Naive B cell (primary cell): ENCODE data around the gene PET100. TPM values are rescaled to one million over a fixed set of nuclear protein-coding genes. Genes with fewer than 3 reads are reported as not detected.

Experiments
- ATAC-seq, 2 donors: fragments of 150-1000 bp; cut with Tn5 transposase; 2 replicates each; pipeline ENCODE4 v1.10.0; 2021; ENCODE audit warnings: low read depth in 2 of 2, mild to moderate bottlenecking in 2 of 2, moderate library complexity in 2 of 2
- DNase-seq: peaks from one replicate; pipeline ENCODE4 v3.0.0; 2022
- H3K27ac Mint-ChIP-seq, 6 donors: one replicate each; pipeline ENCODE4 v1.8.0; 2020 to 2022; ENCODE audit warnings: mild to moderate bottlenecking in 6 of 6, mixed read lengths in 6 of 6, moderate library complexity in 5 of 6, inconsistent platforms in 2 of 6
- H3K27me3 Mint-ChIP-seq, 3 donors: one replicate each; pipeline ENCODE4 v1.8.0; 2021 to 2022; ENCODE audit warnings: mixed read lengths in 3 of 3, mild to moderate bottlenecking in 1 of 3
- H3K36me3 Mint-ChIP-seq, 2 donors: one replicate each; pipeline ENCODE4 v1.8.0; 2020 to 2022; ENCODE audit warnings: mixed read lengths in 2 of 2, inconsistent platforms in 1 of 2, mild to moderate bottlenecking in 1 of 2
- H3K4me1 Mint-ChIP-seq, 3 donors: one replicate each; pipeline ENCODE4 v1.8.0; 2020 to 2022; ENCODE audit warnings: mixed read lengths in 3 of 3, inconsistent platforms in 1 of 3, mild to moderate bottlenecking in 1 of 3, moderate library complexity in 1 of 3
- H3K4me3 Mint-ChIP-seq, 8 donors: one replicate each; pipeline ENCODE4 v1.8.0; 2020 to 2022; ENCODE audit warnings: mild to moderate bottlenecking in 8 of 8, mixed read lengths in 8 of 8, moderate library complexity in 8 of 8, inconsistent platforms in 2 of 8
- H3K9me3 Mint-ChIP-seq, 7 donors: one replicate each; pipeline ENCODE4 v1.8.0; 2020 to 2022; ENCODE audit warnings: mixed read lengths in 7 of 7, mild to moderate bottlenecking in 5 of 7, inconsistent platforms in 2 of 7, moderate library complexity in 1 of 7
- polyA plus RNA-seq, 6 donors: library from polyadenylated mRNA; unstranded; fragments of 300-500 nt; fragmentation: Illumina TruSeq; gene quantifications; one replicate each; pipeline ENCODE4 v1.2.3, GENCODE V29; 2021; ENCODE audit warnings: low read depth in 6 of 6

PET100 gene
- polyA plus RNA-seq, 6 donors from 2014 or later: 195 to 441 (median 254) TPM

GRCh38 chr19:7632340-7633203 is 3.0 kb downstream of the PET100 start:
- Mint-ChIP-seq H3K4me1 (peaks cover 53 to 77% (median 56%) of the 10 kb centered on the region in 3 donors), H3K27ac (peak overlapping the region in 2 of 6 donors; percentile 73 to 99), H3K27me3 (no peaks in the 10 kb centered on the region), H3K4me3 (peak overlapping the region in 4 of 8 donors; percentile 8 to 62 (median 58)), H3K9me3 (no peaks in the 10 kb centered on the region), H3K36me3 (peaks cover 0 to 11% of the 10 kb centered on the region in 2 donors)
- no peak for DNase-seq
- ATAC-seq: no peak

- Mint-ChIP-seq H3K9me3 (no peaks in the 10 kb centered on the region), H3K27me3 (no peaks in the 10 kb centered on the region), H3K4me3 (peak within 1 kb of the TSS in 5 of 8 donors; percentile 8 to 86 (median 61)), H3K27ac (peak within 1 kb of the TSS in 3 of 6 donors; percentile 69 to 82 (median 69)), H3K4me1 (peaks cover 47 to 78% (median 50%) of the 10 kb centered on the region in 3 donors), H3K36me3 (peaks cover 0 to 11% of the 10 kb centered on the region in 2 donors)
- no peak for ATAC-seq
- no peak for DNase-seq
These were observed 4.1 kb downstream of the PET100 start, which contains the start of gene PCP2 for GRCh38 chr19:7633698-7634097. PCP2 (minus strand) TSS chr19:7633719; CDS start chr19:7633457, 262 bp downstream.

- H3K27me3 Mint-ChIP-seq: no peaks in the 10 kb centered on the region
- H3K4me3 Mint-ChIP-seq: peak overlapping the region; percentile 69 to 91 (median 86)
- peak overlapping the region in 4 of 6 donors; percentile 38 to 95 (median 92) for H3K27ac Mint-ChIP-seq
- ATAC-seq: no peak
- peaks cover 43 to 77% (median 48%) of the 10 kb centered on the region in 3 donors for H3K4me1 Mint-ChIP-seq
- DNase-seq: no peak
- H3K9me3 Mint-ChIP-seq: peaks cover 0 to 1% (median 0%) of the 10 kb centered on the region in 7 donors
- peaks cover 0 to 9% of the 10 kb centered on the region in 2 donors for H3K36me3 Mint-ChIP-seq
These were observed 6.1 kb downstream of the PET100 start for GRCh38 chr19:7635670-7636069.

GRCh38 chr19:7636317-7636690 is 6.7 kb downstream of the PET100 start:
- peaks cover 41 to 76% (median 44%) of the 10 kb centered on the region in 3 donors for H3K4me1 Mint-ChIP-seq
- peak overlapping the region in 5 of 6 donors; percentile 90 to 98 (median 95) for H3K27ac Mint-ChIP-seq
- peaks cover 0 to 1% (median 0%) of the 10 kb centered on the region in 7 donors for H3K9me3 Mint-ChIP-seq
- peak overlapping the region; percentile 82 to 94 (median 88) for H3K4me3 Mint-ChIP-seq
- DNase-seq: no peak
- peaks cover 0 to 9% of the 10 kb centered on the region in 2 donors for H3K36me3 Mint-ChIP-seq
- ATAC-seq: no peak
- H3K27me3 Mint-ChIP-seq: no peaks in the 10 kb centered on the region

- Mint-ChIP-seq H3K4me1 (peaks cover 38 to 70% (median 44%) of the 10 kb centered on the region in 3 donors), H3K27ac (peak within 1 kb of the TSS; percentile 87 to 98 (median 94)), H3K4me3 (peak within 1 kb of the TSS; percentile 82 to 94 (median 88)), H3K36me3 (peaks cover 0 to 9% of the 10 kb centered on the region in 2 donors), H3K27me3 (no peaks in the 10 kb centered on the region), H3K9me3 (peaks cover 0 to 1% (median 0%) of the 10 kb centered on the region in 7 donors)
- ATAC-seq (peak; percentile 94 to 96), DNase-seq (peak; percentile 89)
These were observed 7.2 kb downstream of the PET100 start, which contains the start of gene STXBP2 for GRCh38 chr19:7636691-7637373. STXBP2 (plus strand) TSS chr19:7637110; CDS start chr19:7637150, 40 bp downstream.

- peaks cover 36 to 68% (median 44%) of the 10 kb centered on the region in 3 donors for H3K4me1 Mint-ChIP-seq
These were observed 8.0 kb downstream of the PET100 start for GRCh38 chr19:7637374-7638256.

GRCh38 chr19:7638802-7639465 is 9.3 kb downstream of the PET100 start:
- DNase-seq: no peak
- H3K27ac Mint-ChIP-seq: peak overlapping the region in 5 of 6 donors; percentile 38 to 95 (median 76)

More at GRCh38 chr19:7637374-7638256, 8.0 kb downstream of the PET100 start:
- peak overlapping the region; percentile 82 to 94 (median 88) for H3K4me3 Mint-ChIP-seq
- no peak for DNase-seq
- peak; percentile 13 to 15 for ATAC-seq
- H3K9me3 Mint-ChIP-seq: peaks cover 0 to 1% (median 0%) of the 10 kb centered on the region in 7 donors
- peaks cover 0 to 9% of the 10 kb centered on the region in 2 donors for H3K36me3 Mint-ChIP-seq
- no peaks in the 10 kb centered on the region for H3K27me3 Mint-ChIP-seq
- peak overlapping the region; percentile 61 to 98 (median 94) for H3K27ac Mint-ChIP-seq

GRCh38 chr19:7639863-7640348 is 10.3 kb downstream of the PET100 start:
- Mint-ChIP-seq H3K27me3 (no peaks in the 10 kb centered on the region), H3K27ac (peak overlapping the region in 2 of 6 donors; percentile 1 to 70), H3K9me3 (peaks cover 0 to 1% (median 0%) of the 10 kb centered on the region in 7 donors), H3K4me1 (peaks cover 26 to 57% (median 39%) of the 10 kb centered on the region in 3 donors), H3K4me3 (peak overlapping the region in 4 of 8 donors; percentile 45 to 86 (median 66)), H3K36me3 (peaks cover 0 to 9% of the 10 kb centered on the region in 2 donors)
- no peak for ATAC-seq
- DNase-seq: no peak

More at GRCh38 chr19:7638802-7639465, 9.3 kb downstream of the PET100 start:
- Mint-ChIP-seq H3K4me1 (peaks cover 35 to 61% (median 39%) of the 10 kb centered on the region in 3 donors), H3K9me3 (peaks cover 0 to 1% (median 0%) of the 10 kb centered on the region in 7 donors), H3K36me3 (peaks cover 0 to 9% of the 10 kb centered on the region in 2 donors), H3K4me3 (peak overlapping the region in 7 of 8 donors; percentile 32 to 86 (median 45)), H3K27me3 (no peaks in the 10 kb centered on the region)
- ATAC-seq: no peak

- Mint-ChIP-seq H3K4me3 (peak overlapping the region in 1 of 8 donors; percentile 86), H3K27ac (peak overlapping the region in 1 of 6 donors; percentile 38), H3K36me3 (peaks cover 0 to 14% of the 10 kb centered on the region in 2 donors), H3K4me1 (peaks cover 29 to 52% (median 37%) of the 10 kb centered on the region in 3 donors), H3K27me3 (no peaks in the 10 kb centered on the region), H3K9me3 (peaks cover 0 to 1% (median 0%) of the 10 kb centered on the region in 7 donors)
- DNase-seq (no peak), ATAC-seq (no peak)
These were observed 11.2 kb downstream of the PET100 start for GRCh38 chr19:7640803-7641202.

- peaks cover 0 to 1% (median 0%) of the 10 kb centered on the region in 7 donors for H3K9me3 Mint-ChIP-seq
- DNase-seq (no peak), ATAC-seq (no peak)
- H3K36me3 Mint-ChIP-seq: peaks cover 0 to 18% of the 10 kb centered on the region in 2 donors
- H3K4me3 Mint-ChIP-seq: no peak overlapping the region
- no peak overlapping the region for H3K27ac Mint-ChIP-seq
- H3K4me1 Mint-ChIP-seq: peaks cover 31 to 44% (median 31%) of the 10 kb centered on the region in 3 donors
- no peaks in the 10 kb centered on the region for H3K27me3 Mint-ChIP-seq
These were observed 12.0 kb downstream of the PET100 start for GRCh38 chr19:7641290-7642276.
